ENCODE results near the gene GIGYF2. TPM values are rescaled to one million over a fixed set of nuclear protein-coding genes. Genes with fewer than 3 reads are reported as not detected.
A peak's percentile ranks its signal among the peaks of the same experiment; 100 is the strongest.

Gene GIGYF2
- total RNA-seq, 1 donor from 2014 or later, result 61.1 TPM

DNA sequence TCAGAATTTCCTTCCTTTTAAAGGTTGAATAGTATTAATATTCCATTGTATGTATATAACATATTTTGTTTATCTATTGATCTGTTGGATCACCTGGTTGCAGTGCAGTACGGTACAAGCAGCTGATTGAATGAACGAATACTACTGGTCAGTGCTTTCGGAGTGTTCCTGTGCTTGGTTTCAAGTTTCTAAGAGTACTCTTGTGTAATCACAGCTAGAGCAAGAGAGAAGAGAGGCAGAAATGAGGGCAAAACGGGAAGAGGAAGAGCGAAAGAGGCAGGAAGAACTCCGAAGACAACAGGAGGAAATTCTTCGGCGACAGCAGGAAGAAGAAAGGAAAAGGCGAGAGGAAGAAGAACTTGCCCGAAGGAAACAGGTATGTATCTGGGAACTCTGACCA lies 119.5 kb downstream of the GIGYF2 start:
- Mint-ChIP-seq H3K4me1 (ENCODE audit: unreplicated experiment) (peaks cover 55% of the 10 kb centered on the region), H3K4me3 (ENCODE audit: unreplicated experiment) (peak overlapping the region; percentile 73), H3K27ac (ENCODE audit: unreplicated experiment) (peak overlapping the region; percentile 97), H3K9me3 (ENCODE audit: unreplicated experiment) (no peaks in the 10 kb centered on the region), H3K27me3 (ENCODE audit: unreplicated experiment) (peaks cover 1% of the 10 kb centered on the region), H3K36me3 (ENCODE audit: low read depth, unreplicated experiment) (peaks cover 15% of the 10 kb centered on the region)
- TF ChIP-seq, protein P1, sequence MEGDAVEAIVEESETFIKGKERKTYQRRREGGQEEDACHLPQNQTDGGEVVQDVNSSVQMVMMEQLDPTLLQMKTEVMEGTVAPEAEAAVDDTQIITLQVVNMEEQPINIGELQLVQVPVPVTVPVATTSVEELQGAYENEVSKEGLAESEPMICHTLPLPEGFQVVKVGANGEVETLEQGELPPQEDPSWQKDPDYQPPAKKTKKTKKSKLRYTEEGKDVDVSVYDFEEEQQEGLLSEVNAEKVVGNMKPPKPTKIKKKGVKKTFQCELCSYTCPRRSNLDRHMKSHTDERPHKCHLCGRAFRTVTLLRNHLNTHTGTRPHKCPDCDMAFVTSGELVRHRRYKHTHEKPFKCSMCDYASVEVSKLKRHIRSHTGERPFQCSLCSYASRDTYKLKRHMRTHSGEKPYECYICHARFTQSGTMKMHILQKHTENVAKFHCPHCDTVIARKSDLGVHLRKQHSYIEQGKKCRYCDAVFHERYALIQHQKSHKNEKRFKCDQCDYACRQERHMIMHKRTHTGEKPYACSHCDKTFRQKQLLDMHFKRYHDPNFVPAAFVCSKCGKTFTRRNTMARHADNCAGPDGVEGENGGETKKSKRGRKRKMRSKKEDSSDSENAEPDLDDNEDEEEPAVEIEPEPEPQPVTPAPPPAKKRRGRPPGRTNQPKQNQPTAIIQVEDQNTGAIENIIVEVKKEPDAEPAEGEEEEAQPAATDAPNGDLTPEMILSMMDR (IDR thresholded peaks at IDR 0.05; ENCODE audit: unreplicated experiment), result no peak
- DNase-seq (ENCODE audit: low spot score), result peak; percentile 26

DNA sequence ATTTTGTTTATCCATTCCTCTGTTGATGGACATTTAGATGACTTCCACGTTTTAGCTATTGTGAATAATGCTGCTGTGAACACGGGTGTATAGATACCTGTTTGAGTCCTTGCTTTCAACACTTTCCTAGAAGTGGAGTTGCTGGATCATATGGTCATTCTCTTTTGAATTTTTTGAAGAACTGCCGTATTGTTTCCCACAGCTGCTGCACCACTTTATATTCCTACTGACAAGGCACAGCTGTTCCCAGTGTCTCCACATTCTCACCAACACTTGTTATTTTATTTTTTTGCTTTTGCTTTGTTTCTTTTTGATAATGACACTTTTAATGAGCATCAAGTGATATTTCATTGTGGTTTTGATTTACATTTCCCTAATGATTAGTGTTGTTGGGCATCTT lies 120.6 kb downstream of the GIGYF2 start:
- H3K4me1 Mint-ChIP-seq (ENCODE audit: unreplicated experiment), result peaks cover 55% of the 10 kb centered on the region
- H3K27ac Mint-ChIP-seq (ENCODE audit: unreplicated experiment), result peak overlapping the region; percentile 97
- H3K36me3 Mint-ChIP-seq (ENCODE audit: low read depth, unreplicated experiment), result peaks cover 17% of the 10 kb centered on the region
- TF ChIP-seq, protein P1 (IDR thresholded peaks at IDR 0.05; ENCODE audit: unreplicated experiment), result no peak
- H3K9me3 Mint-ChIP-seq (ENCODE audit: unreplicated experiment), result no peaks in the 10 kb centered on the region
- H3K4me3 Mint-ChIP-seq (ENCODE audit: unreplicated experiment), result peak overlapping the region; percentile 32
- DNase-seq (ENCODE audit: low spot score), result no peak
- no peaks in the 10 kb centered on the region for H3K27me3 Mint-ChIP-seq (ENCODE audit: unreplicated experiment)

DNA sequence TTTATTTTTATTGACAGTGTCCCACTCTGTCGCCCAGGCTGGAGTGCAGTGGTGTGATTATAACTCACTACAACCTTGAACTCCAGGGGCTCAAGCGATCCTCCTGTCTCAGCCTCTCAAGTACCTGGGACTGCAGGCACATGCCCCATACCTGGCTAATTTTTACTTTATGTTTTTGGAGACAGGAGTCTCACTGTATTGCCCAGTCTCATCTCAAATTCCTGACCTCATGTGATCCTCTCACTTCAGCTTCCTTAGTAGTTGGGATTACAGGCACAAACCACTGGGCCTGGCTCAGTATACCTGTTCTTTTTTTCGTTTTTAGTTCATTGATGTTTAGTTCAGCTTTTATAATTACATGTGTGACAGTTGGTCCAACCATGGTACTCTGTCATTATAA lies 132.9 kb downstream of the GIGYF2 start:
- TF ChIP-seq, protein P1 (IDR thresholded peaks at IDR 0.05; ENCODE audit: unreplicated experiment), result no peak
- peaks cover 51% of the 10 kb centered on the region for H3K36me3 Mint-ChIP-seq (ENCODE audit: low read depth, unreplicated experiment)
- no peak overlapping the region for H3K27ac Mint-ChIP-seq (ENCODE audit: unreplicated experiment)
- no peak overlapping the region for H3K4me3 Mint-ChIP-seq (ENCODE audit: unreplicated experiment)
- DNase-seq (ENCODE audit: low spot score), result no peak
- H3K9me3 Mint-ChIP-seq (ENCODE audit: unreplicated experiment), result no peaks in the 10 kb centered on the region
- H3K4me1 Mint-ChIP-seq (ENCODE audit: unreplicated experiment), result peaks cover 14% of the 10 kb centered on the region
- H3K27me3 Mint-ChIP-seq (ENCODE audit: unreplicated experiment), result peaks cover 4% of the 10 kb centered on the region

DNA sequence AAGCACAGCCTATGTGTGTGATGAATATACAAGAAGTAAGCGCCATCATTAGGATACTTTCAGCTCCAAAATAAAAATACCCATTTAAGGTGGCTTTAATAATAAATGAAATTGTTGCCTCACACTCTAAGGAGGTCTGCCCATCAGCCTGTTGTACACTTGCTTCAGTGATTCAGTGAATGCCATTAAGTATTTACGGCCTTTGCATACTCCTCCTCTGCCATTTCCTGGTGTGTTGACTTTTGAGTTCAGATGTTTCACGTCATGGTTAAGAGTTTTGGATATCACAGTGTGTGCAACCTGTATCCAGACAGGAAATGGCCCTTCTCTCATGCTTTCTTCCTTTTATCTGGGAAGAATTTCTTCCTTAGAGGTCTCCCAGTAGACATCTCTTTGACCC lies 134.4 kb downstream of the GIGYF2 start:
- H3K27me3 Mint-ChIP-seq (ENCODE audit: unreplicated experiment), result peaks cover 4% of the 10 kb centered on the region
- peaks cover 39% of the 10 kb centered on the region for H3K36me3 Mint-ChIP-seq (ENCODE audit: low read depth, unreplicated experiment)
- H3K27ac Mint-ChIP-seq (ENCODE audit: unreplicated experiment), result no peak overlapping the region
- TF ChIP-seq, protein P1 (IDR thresholded peaks at IDR 0.05; ENCODE audit: unreplicated experiment), result no peak
- DNase-seq (ENCODE audit: low spot score), result no peak
- no peaks in the 10 kb centered on the region for H3K9me3 Mint-ChIP-seq (ENCODE audit: unreplicated experiment)
- H3K4me1 Mint-ChIP-seq (ENCODE audit: unreplicated experiment), result peaks cover 21% of the 10 kb centered on the region
- no peak overlapping the region for H3K4me3 Mint-ChIP-seq (ENCODE audit: unreplicated experiment)

DNA sequence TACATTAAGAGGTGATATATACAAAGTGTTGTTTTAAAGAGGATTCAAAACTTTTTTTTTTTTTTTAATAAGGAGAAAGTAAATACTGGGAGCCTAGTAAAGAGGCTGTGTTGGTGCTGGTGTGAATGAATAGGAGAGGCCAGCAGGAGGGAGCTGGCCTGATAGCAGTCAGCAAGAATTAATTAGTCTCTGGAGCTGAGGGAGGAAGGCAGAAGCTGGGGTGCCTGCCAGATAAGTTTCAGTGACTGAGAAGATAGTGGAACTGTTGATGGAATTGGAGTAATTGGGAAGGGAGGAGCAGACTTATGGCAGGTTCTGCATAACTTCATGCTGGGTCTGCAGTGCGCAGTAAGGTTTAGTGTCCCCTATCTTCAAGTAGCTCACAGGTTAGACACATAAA lies 136.7 kb downstream of the GIGYF2 start:
- H3K4me1 Mint-ChIP-seq (ENCODE audit: unreplicated experiment), result peaks cover 41% of the 10 kb centered on the region
- TF ChIP-seq, protein P1 (IDR thresholded peaks at IDR 0.05; ENCODE audit: unreplicated experiment), result no peak
- H3K9me3 Mint-ChIP-seq (ENCODE audit: unreplicated experiment), result no peaks in the 10 kb centered on the region
- peak overlapping the region; percentile 22 for H3K27ac Mint-ChIP-seq (ENCODE audit: unreplicated experiment)
- H3K4me3 Mint-ChIP-seq (ENCODE audit: unreplicated experiment), result peak overlapping the region; percentile 68
- H3K36me3 Mint-ChIP-seq (ENCODE audit: low read depth, unreplicated experiment), result peaks cover 38% of the 10 kb centered on the region
- H3K27me3 Mint-ChIP-seq (ENCODE audit: unreplicated experiment), result peaks cover 6% of the 10 kb centered on the region
- no peak for DNase-seq (ENCODE audit: low spot score)
